Osteoblast (primary cell): ENCODE measurements around the gene AGBL1. TPM values are rescaled to one million over a fixed set of nuclear protein-coding genes. Genes with fewer than 3 reads are reported as not detected.

Experiments
- DNase-seq: peaks from one replicate; pipeline ENCODE4 v3.0.0; 2011; ENCODE audit warnings: low spot score, mixed read lengths; ENCODE audit not compliant: insufficient read length; ENCODE audit errors: missing footprints
- H2AFZ ChIP-seq: 2 replicates; pipeline ENCODE4 v1.6.0; 2011; ENCODE audit warnings: mild to moderate bottlenecking, low read length
- H3K27ac ChIP-seq: 2 replicates; pipeline ENCODE4 v1.5.1; 2011; ENCODE audit warnings: mild to moderate bottlenecking, low read depth, low read length, moderate library complexity
- H3K27me3 ChIP-seq: 2 replicates; pipeline ENCODE4 v1.6.0; 2012; ENCODE audit warnings: mild to moderate bottlenecking, control low read depth, inconsistent platforms, low read length, moderate library complexity; ENCODE audit not compliant: insufficient read depth
- H3K36me3 ChIP-seq: 2 replicates; pipeline ENCODE4 v1.5.1; 2011; ENCODE audit warnings: mild to moderate bottlenecking, low read length, control low read depth, moderate library complexity; ENCODE audit not compliant: insufficient read depth
- H3K4me1 ChIP-seq: 2 replicates; pipeline ENCODE4 v1.5.1; 2011; ENCODE audit warnings: mild to moderate bottlenecking, low read length, control low read depth, moderate library complexity; ENCODE audit not compliant: insufficient read depth
- H3K4me2 ChIP-seq: 2 replicates; pipeline ENCODE4 v1.6.0; 2011; ENCODE audit warnings: mild to moderate bottlenecking, low read length; ENCODE audit not compliant: insufficient read depth
- H3K4me3 ChIP-seq: fragments of 200-600 bp; sonication (generic); 3 replicates; pipeline ENCODE4 v1.5.1; 2012; ENCODE audit warnings: mild to moderate bottlenecking, low read length, inconsistent platforms; ENCODE audit not compliant: insufficient read depth
- H3K79me2 ChIP-seq: 2 replicates; pipeline ENCODE4 v1.6.0; 2012; ENCODE audit warnings: mild to moderate bottlenecking, low read length, control low read depth, inconsistent platforms; ENCODE audit not compliant: insufficient read depth
- H3K9me3 ChIP-seq: 2 replicates; pipeline ENCODE4 v1.5.1; 2011; ENCODE audit warnings: low read depth, low read length, control low read depth
- H4K20me1 ChIP-seq: 2 replicates; pipeline ENCODE4 v1.6.0; 2012; ENCODE audit warnings: mild to moderate bottlenecking, low read length, control low read depth; ENCODE audit not compliant: insufficient read depth
- total RNA-seq: library from RNA; depleted of rRNA; stranded (reverse); fragments of >200 nt; gene quantifications from 2 replicates; pipeline ENCODE4 v1.2.3, GENCODE V29; 2012
- TF ChIP-seq, protein P1 (sequence below): IDR thresholded peaks from 2 replicates; pipeline ENCODE4 v1.5.1; 2011; ENCODE audit warnings: mild to moderate bottlenecking, low read depth, low read length, moderate library complexity; ENCODE audit errors: extremely low read depth

The AGBL1 gene
- total RNA-seq, 1 donor, result not detected

DNA sequence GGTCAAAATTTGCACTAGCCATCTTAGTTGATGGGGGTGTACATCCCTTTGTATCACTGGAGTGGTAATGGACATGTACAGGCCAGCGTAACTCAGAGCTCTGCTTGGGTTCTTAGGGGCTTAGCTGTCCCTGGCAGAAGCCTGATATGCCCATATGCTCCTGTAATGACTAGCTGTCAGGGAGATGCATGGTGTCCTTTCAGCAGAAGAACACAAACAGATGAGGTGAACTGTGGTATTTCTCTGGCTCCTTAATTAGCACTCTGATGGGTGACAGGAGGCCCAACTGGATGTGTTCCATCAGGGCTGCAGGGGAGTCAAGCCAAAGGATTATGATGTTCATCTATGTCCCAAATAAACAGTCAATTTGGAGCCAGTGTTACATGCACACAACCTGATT, 774.5 kb downstream of the AGBL1 start:
- no peaks in the 10 kb centered on the region for H3K79me2 ChIP-seq
- DNase-seq, result no peak
- peaks cover 7% of the 10 kb centered on the region for H3K4me1 ChIP-seq
- H2AFZ ChIP-seq, result no peak overlapping the region
- TF ChIP-seq, protein P1, sequence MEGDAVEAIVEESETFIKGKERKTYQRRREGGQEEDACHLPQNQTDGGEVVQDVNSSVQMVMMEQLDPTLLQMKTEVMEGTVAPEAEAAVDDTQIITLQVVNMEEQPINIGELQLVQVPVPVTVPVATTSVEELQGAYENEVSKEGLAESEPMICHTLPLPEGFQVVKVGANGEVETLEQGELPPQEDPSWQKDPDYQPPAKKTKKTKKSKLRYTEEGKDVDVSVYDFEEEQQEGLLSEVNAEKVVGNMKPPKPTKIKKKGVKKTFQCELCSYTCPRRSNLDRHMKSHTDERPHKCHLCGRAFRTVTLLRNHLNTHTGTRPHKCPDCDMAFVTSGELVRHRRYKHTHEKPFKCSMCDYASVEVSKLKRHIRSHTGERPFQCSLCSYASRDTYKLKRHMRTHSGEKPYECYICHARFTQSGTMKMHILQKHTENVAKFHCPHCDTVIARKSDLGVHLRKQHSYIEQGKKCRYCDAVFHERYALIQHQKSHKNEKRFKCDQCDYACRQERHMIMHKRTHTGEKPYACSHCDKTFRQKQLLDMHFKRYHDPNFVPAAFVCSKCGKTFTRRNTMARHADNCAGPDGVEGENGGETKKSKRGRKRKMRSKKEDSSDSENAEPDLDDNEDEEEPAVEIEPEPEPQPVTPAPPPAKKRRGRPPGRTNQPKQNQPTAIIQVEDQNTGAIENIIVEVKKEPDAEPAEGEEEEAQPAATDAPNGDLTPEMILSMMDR, result no peak
- no peaks in the 10 kb centered on the region for H3K36me3 ChIP-seq
- H3K4me2 ChIP-seq, result no peak overlapping the region
- no peaks in the 10 kb centered on the region for H3K9me3 ChIP-seq
- H3K27me3 ChIP-seq, result no peaks in the 10 kb centered on the region
- no peak overlapping the region for H3K27ac ChIP-seq
- no peaks in the 10 kb centered on the region for H4K20me1 ChIP-seq
- H3K4me3 ChIP-seq, result no peak overlapping the region

DNA sequence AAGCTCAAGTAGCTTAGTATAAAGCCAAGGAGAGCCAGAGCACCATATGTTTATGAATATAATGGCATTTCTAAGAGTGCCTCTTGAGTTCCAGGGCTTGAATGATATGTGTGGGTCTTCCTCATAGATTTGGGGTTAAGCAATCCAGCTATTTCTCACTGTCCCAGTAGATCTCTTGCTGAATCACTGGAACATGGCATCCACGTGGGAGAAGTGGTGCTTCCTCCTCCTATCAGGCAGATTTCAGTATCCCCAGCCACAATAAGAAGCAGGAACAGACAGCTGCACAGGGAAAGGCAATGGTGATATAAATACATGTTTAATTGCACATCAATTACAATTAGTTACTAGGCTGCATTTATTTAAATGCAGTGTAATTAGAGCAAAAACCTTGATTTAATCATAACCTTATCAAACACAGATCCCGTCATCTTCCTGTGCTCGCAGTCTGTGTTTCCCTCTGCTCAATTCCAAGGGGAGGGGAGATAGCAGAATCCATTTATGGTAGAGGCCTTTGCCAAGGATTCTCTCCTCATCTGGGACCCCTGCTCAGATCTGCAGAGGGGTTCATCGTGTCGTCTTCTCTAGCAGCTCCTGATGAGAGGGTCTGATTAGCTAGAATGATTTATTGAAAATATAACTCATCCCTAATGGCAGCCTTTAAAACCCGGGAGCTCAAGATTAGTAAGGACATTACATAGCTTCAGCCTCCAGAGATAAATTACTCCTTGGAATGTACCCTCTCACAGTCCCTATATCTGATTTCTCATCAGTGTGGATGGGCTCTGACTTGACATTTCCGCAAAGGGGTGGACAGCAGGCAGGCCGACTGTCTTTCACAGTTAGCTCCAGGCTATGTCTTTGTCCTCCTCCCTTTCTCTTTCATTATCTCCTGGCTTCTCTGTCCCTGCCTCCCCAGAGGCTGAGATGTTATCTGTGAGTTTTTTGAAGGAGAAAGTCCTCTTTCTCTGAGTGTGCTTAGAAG, 775.9 kb downstream of the AGBL1 start:
- no peaks in the 10 kb centered on the region for H3K36me3 ChIP-seq
- DNase-seq, result peak; percentile 41
- H3K79me2 ChIP-seq, result no peaks in the 10 kb centered on the region
- H3K4me1 ChIP-seq, result peaks cover 7% of the 10 kb centered on the region
- no peak overlapping the region for H2AFZ ChIP-seq
- no peak overlapping the region for H3K27ac ChIP-seq
- H3K4me2 ChIP-seq, result no peak overlapping the region
- H3K27me3 ChIP-seq, result no peaks in the 10 kb centered on the region
- no peaks in the 10 kb centered on the region for H3K9me3 ChIP-seq
- H4K20me1 ChIP-seq, result no peaks in the 10 kb centered on the region
- TF ChIP-seq, protein P1, result no peak
- H3K4me3 ChIP-seq, result no peak overlapping the region

DNA sequence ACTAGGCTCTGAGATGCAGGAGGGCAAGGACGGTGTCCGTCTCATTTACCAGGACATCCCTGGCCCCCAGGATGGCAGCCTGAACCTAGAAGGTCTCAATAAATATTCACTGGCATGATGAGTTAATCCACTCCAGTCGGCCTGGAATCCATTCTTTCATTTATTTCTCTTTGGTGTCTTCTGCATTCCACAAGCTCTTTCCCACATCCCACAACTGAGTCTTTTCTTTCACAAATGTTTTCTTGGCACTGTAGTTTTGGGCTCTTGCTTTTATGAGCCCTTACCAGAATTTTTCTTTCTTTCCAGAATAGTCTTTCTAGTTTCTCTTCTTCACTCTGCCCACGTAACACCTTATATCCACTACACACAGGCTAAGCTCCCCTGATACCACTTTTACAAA, 778.0 kb downstream of the AGBL1 start:
- Histone ChIP-seq H3K27me3 (no peaks in the 10 kb centered on the region), H3K4me2 (no peak overlapping the region), H3K79me2 (no peaks in the 10 kb centered on the region), H3K4me1 (peaks cover 6% of the 10 kb centered on the region), H3K9me3 (no peaks in the 10 kb centered on the region), H2AFZ (no peak overlapping the region), H3K27ac (no peak overlapping the region), H3K36me3 (no peaks in the 10 kb centered on the region), H3K4me3 (no peak overlapping the region), H4K20me1 (no peaks in the 10 kb centered on the region)
- no peak for DNase-seq
- TF ChIP-seq, protein P1, result no peak

DNA sequence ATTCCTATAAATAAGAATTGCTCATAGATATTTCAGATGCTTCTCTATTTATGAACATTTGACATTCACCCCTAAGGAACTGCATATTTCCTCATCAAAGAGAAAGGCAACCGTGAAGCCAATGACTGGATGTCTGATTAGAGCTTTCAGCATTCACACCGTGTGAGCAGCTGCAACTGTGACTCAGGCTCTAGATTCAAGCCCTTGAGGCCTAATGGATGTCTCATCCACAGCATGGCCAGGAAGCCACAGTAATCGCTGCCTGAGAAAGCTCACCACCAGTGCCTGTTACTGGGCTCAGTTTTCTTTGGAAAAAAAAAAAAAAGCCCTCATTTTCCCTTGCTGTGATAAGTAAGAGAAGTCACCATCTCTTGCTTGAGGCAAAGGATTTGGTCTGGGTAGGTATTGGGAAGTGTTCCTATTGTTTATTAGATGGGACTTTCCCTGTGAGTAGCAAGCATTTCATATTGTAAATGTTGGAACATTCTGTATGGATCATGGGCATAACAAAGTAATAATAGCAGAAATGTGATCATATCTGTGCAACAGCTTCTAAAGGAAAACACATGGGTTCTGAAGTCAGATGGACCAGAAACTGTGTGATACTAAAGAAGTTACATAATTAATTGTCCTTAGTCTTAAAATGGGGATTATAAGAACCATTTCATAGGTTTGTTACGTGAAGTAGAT, 783.7 kb downstream of the AGBL1 start:
- H3K27me3 ChIP-seq, result no peaks in the 10 kb centered on the region
- peak overlapping the region; percentile 68 for H3K27ac ChIP-seq
- no peaks in the 10 kb centered on the region for H3K9me3 ChIP-seq
- no peaks in the 10 kb centered on the region for H4K20me1 ChIP-seq
- peaks cover 37% of the 10 kb centered on the region for H3K4me1 ChIP-seq
- H3K36me3 ChIP-seq, result no peaks in the 10 kb centered on the region
- no peak overlapping the region for H3K4me3 ChIP-seq
- no peak overlapping the region for H2AFZ ChIP-seq
- TF ChIP-seq, protein P1, result no peak
- DNase-seq, result peak; percentile 93
- no peak overlapping the region for H3K4me2 ChIP-seq
- H3K79me2 ChIP-seq, result no peaks in the 10 kb centered on the region
